HEK293 (cell line): ENCODE results near the gene BNIPL.

Experiments used
- CTCF ChIA-PET: fragments of 350-600 bp; formaldehyde crosslinking; extraction: SDS; loops from one replicate; lab custom pipeline; 2021; ENCODE audit warnings: antibody characterized with exemption; lab: Yijun Ruan, JAX
- POLR2A ChIA-PET: fragments of 300-600 bp; formaldehyde crosslinking; extraction: SDS; loops from one replicate; lab custom pipeline; 2020; ENCODE audit warnings: antibody characterized with exemption, inconsistent platforms; lab: Yijun Ruan, JAX
- H3K27ac ChIP-seq: fragments of 200-500 bp; sonication (Bioruptor generic); 2 replicates; pipeline ENCODE4 v1.5.1; 2014; ENCODE audit warnings: low read depth, low read length, control low read depth, inconsistent platforms; ENCODE audit errors: extremely low read depth
- H3K36me3 ChIP-seq, 2 experiments: fragments of 200-500 bp in 1 of 2; sonication (Bioruptor generic) in 1 of 2; 1 replicate in 1 of 2; 2 replicates in 1 of 2; pipeline ENCODE4 v1.5.1; 2014 to 2017; ENCODE audit warnings: inconsistent platforms in 2 of 2, low read length in 2 of 2; ENCODE audit not compliant: control insufficient read depth in 2 of 2, insufficient read depth in 1 of 2
- H3K4me1 ChIP-seq: fragments of 200-500 bp; sonication (Bioruptor generic); 2 replicates; pipeline ENCODE4 v1.5.1; 2014; ENCODE audit warnings: mild to moderate bottlenecking, low read length, inconsistent platforms; ENCODE audit not compliant: control insufficient read depth, insufficient read depth
- H3K4me3 ChIP-seq: 2 replicates; pipeline ENCODE4 v1.5.1; 2011; ENCODE audit warnings: low read depth, mild to moderate bottlenecking, control low read depth, low read length, moderate library complexity
- H3K9me3 ChIP-seq: fragments of 200-500 bp; sonication (Bioruptor generic); 2 replicates; pipeline ENCODE4 v1.5.1; 2014; ENCODE audit warnings: low read depth, low read length, inconsistent platforms; ENCODE audit not compliant: control insufficient read depth, insufficient read depth
- IKZF3 ChIP-seq: fragments of 450-650 bp; IDR thresholded peaks from 2 replicates; pipeline ENCODE4 v1.5.0; 2018; ENCODE audit warnings: missing biosample characterization, mild to moderate bottlenecking, missing genetic modification characterization, moderate library complexity
- KLF1 ChIP-seq: fragments of 450-650 bp; formaldehyde crosslinking; IDR thresholded peaks from 2 replicates; pipeline ENCODE4 v1.5.1; 2016; ENCODE audit warnings: missing biosample characterization, missing genetic modification characterization
- KLF17 ChIP-seq: fragments of 450-650 bp; formaldehyde crosslinking; IDR thresholded peaks from 2 replicates; pipeline ENCODE4 v1.5.1; 2016; ENCODE audit warnings: missing biosample characterization, missing genetic modification characterization
- KLF8 ChIP-seq: fragments of 450-650 bp; formaldehyde crosslinking; IDR thresholded peaks from 2 replicates; pipeline ENCODE4 v1.5.1; 2016; ENCODE audit warnings: missing biosample characterization, missing genetic modification characterization
- SCRT2 ChIP-seq: fragments of 450-650 bp; formaldehyde crosslinking; IDR thresholded peaks from 2 replicates; pipeline ENCODE4 v1.5.1; 2016; ENCODE audit warnings: missing biosample characterization, missing genetic modification characterization
- ZBTB21 ChIP-seq: fragments of 450-650 bp; formaldehyde crosslinking; IDR thresholded peaks from 2 replicates; pipeline ENCODE4 v1.5.1; 2017; ENCODE audit warnings: missing biosample characterization, missing genetic modification characterization
- ZBTB48 ChIP-seq: fragments of 450-650 bp; formaldehyde crosslinking; IDR thresholded peaks from 2 replicates; pipeline ENCODE4 v1.5.1; 2016; ENCODE audit warnings: missing biosample characterization, missing genetic modification characterization
- ZBTB8A ChIP-seq: fragments of 450-650 bp; formaldehyde crosslinking; IDR thresholded peaks from 2 replicates; pipeline ENCODE4 v1.5.1; 2016; ENCODE audit warnings: missing biosample characterization, missing genetic modification characterization
- ZFP41 ChIP-seq: fragments of 450-650 bp; formaldehyde crosslinking; IDR thresholded peaks from 2 replicates; pipeline ENCODE4 v1.5.1; 2016; ENCODE audit warnings: missing biosample characterization, missing genetic modification characterization, borderline replicate concordance
- ZNF146 ChIP-seq: fragments of 450-650 bp; formaldehyde crosslinking; IDR thresholded peaks from 2 replicates; pipeline ENCODE4 v1.5.1; 2016; ENCODE audit warnings: missing biosample characterization, missing genetic modification characterization
- ZNF184 ChIP-seq: fragments of 450-650 bp; IDR thresholded peaks from 2 replicates; pipeline ENCODE4 v1.5.1; 2018; ENCODE audit warnings: missing biosample characterization, mild to moderate bottlenecking, missing genetic modification characterization
- ZNF19 ChIP-seq: fragments of 450-650 bp; formaldehyde crosslinking; IDR thresholded peaks from 2 replicates; pipeline ENCODE4; 2016; ENCODE audit warnings: missing biosample characterization, missing genetic modification characterization, low read depth
- ZNF214 ChIP-seq: fragments of 450-650 bp; formaldehyde crosslinking; IDR thresholded peaks from 2 replicates; pipeline ENCODE4 v1.5.1; 2017; ENCODE audit warnings: missing biosample characterization, mild to moderate bottlenecking, missing genetic modification characterization, borderline replicate concordance
- ZNF223 ChIP-seq: fragments of 450-650 bp; formaldehyde crosslinking; IDR thresholded peaks from 2 replicates; pipeline ENCODE4 v1.5.1; 2016; ENCODE audit warnings: missing biosample characterization, missing genetic modification characterization
- ZNF239 ChIP-seq: fragments of 450-650 bp; formaldehyde crosslinking; IDR thresholded peaks from 2 replicates; pipeline ENCODE4 v1.5.1; 2016; ENCODE audit warnings: missing biosample characterization, missing genetic modification characterization
- ZNF26 ChIP-seq: fragments of 450-650 bp; formaldehyde crosslinking; IDR thresholded peaks from 2 replicates; pipeline ENCODE4 v1.5.1; 2016; ENCODE audit warnings: missing biosample characterization, missing genetic modification characterization
- ZNF555 ChIP-seq: fragments of 450-650 bp; formaldehyde crosslinking; conservative IDR thresholded peaks from 2 replicates; pipeline ENCODE4 v1.5.1; 2017; ENCODE audit warnings: missing biosample characterization, mild to moderate bottlenecking, missing genetic modification characterization, inconsistent platforms
- ZNF600 ChIP-seq: fragments of 450-650 bp; formaldehyde crosslinking; IDR thresholded peaks from 2 replicates; pipeline ENCODE4 v1.5.1; 2016; ENCODE audit warnings: missing biosample characterization, missing genetic modification characterization
- ZNF626 ChIP-seq: fragments of 450-650 bp; sonication (Bioruptor Pico); formaldehyde crosslinking; IDR thresholded peaks from 2 replicates; pipeline ENCODE4 v1.5.1; 2018; ENCODE audit warnings: missing biosample characterization, missing genetic modification characterization, inconsistent platforms
- ZNF670 ChIP-seq: fragments of 450-650 bp; formaldehyde crosslinking; IDR thresholded peaks from 2 replicates; pipeline ENCODE4 v1.5.1; 2016; ENCODE audit warnings: missing biosample characterization, missing genetic modification characterization, low read depth
- ZNF707 ChIP-seq: fragments of 450-650 bp; formaldehyde crosslinking; IDR thresholded peaks from 2 replicates; pipeline ENCODE4 v1.5.1; 2016; ENCODE audit warnings: missing biosample characterization, missing genetic modification characterization
- ZNF76 ChIP-seq: fragments of 450-650 bp; formaldehyde crosslinking; IDR thresholded peaks from 2 replicates; pipeline ENCODE4; 2016; ENCODE audit warnings: low read depth, missing biosample characterization, missing genetic modification characterization, borderline replicate concordance
- TF ChIP-seq, protein P1 (sequence below): fragments of 450-650 bp; IDR thresholded peaks from 2 replicates; pipeline ENCODE4 v1.5.1; 2018; ENCODE audit warnings: missing biosample characterization, mild to moderate bottlenecking, missing genetic modification characterization
- TF ChIP-seq, protein P2 (sequence below): fragments of 450-650 bp; formaldehyde crosslinking; optimal IDR thresholded peaks from 2 replicates; pipeline ENCODE3; 2016; ENCODE audit warnings: missing biosample characterization, mild to moderate bottlenecking, missing genetic modification characterization

The BNIPL gene

GRCh38 chr1:151072224-151072623 is 35.8 kb downstream of the BNIPL start:
- Histone ChIP-seq H3K4me3 (no peak overlapping the region), H3K9me3 (no peaks in the 10 kb centered on the region), H3K36me3 (peaks cover 4 to 14% of the 10 kb centered on the region in 2 experiments; a peak in 2 of 3 replicates), H3K4me1 (no peaks in the 10 kb centered on the region), H3K27ac (no peak overlapping the region)
- ChIA-PET CTCF (interaction anchor here (0.6 to 2.6 kb wide), 10 partner anchors 10 to 159 kb away, joined by 3 to 9 read pairs (median 5); partner anchors contain the start of gene CDC42SE1), POLR2A (interaction anchor here (1.4 to 2.9 kb wide), 3 partner anchors 12 to 118 kb away, joined by 5 to 20 read pairs (median 6); partner anchors contain the start of genes CDC42SE1, MLLT11 and VPS72)
- TF ChIP-seq ZNF670 (tag by site-specific recombination) (no peak), IKZF3 (tag by site-specific recombination) (peak; percentile 36; the same call in 1 of the 2 replicates), ZNF626 (tag by site-specific recombination) (no peak), KLF1 (tag by site-specific recombination) (0 out of 2 replicates have a peak, but pooled peaks have one; percentile 29), ZBTB48 (tag by site-specific recombination) (no peak), SCRT2 (no peak)

DNA sequence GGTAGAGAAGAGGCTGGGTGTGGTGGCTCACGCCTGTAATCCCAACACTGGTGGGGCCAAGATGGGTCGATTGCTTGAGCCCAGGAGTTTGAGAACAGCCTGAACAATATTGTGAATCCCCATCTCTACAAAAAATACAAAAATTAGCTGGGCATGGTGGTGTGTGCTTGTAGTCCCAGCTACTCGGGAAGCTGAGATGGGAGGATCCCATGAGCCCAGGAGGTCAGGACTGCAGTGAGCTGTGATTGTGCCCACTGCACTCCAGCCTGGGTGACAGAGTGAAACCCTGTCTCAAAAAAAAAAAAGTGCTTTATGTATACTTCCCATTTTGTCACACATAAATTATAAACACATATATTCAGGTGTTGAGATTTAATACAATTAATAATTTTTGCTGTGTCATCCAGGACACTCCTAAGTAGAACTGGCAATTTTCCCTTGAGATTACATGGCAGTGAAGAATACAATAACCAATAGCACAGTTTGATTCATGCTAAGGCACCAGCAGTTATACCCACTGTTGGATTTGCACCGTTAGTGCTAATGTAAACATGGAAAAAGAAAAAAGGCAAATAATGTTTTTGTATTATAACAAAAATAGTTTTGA is 49.7 kb downstream of the BNIPL start:
- ChIA-PET POLR2A (interaction anchor here (0.8 kb wide), 1 partner anchor 15 kb away, joined by 3 read pairs; no protein-coding TSS in a partner anchor), CTCF (interaction anchor here (0.6 to 2.8 kb wide), 2 partner anchors 11 to 14 kb away, joined by 3 to 12 read pairs; no protein-coding TSS in a partner anchor)
- TF ChIP-seq ZNF184 (tag by site-specific recombination) (no peak), ZNF146 (tag by site-specific recombination) (no peak), ZNF223 (tag by site-specific recombination) (no peak), ZNF239 (no peak), ZNF26 (no peak), ZFP41 (tag by site-specific recombination) (no peak), KLF8 (tag by site-specific recombination) (no peak), ZNF214 (no peak), ZBTB8A (tag by site-specific recombination) (no peak), ZNF707 (tag by site-specific recombination) (no peak), ZNF555 (no peak), ZBTB21 (tag by site-specific recombination) (no peak), ZNF600 (tag by site-specific recombination) (no peak), ZNF19 (tag by site-specific recombination) (no peak), KLF17 (tag by site-specific recombination) (no peak), ZNF76 (no peak)
- TF ChIP-seq, protein P1, sequence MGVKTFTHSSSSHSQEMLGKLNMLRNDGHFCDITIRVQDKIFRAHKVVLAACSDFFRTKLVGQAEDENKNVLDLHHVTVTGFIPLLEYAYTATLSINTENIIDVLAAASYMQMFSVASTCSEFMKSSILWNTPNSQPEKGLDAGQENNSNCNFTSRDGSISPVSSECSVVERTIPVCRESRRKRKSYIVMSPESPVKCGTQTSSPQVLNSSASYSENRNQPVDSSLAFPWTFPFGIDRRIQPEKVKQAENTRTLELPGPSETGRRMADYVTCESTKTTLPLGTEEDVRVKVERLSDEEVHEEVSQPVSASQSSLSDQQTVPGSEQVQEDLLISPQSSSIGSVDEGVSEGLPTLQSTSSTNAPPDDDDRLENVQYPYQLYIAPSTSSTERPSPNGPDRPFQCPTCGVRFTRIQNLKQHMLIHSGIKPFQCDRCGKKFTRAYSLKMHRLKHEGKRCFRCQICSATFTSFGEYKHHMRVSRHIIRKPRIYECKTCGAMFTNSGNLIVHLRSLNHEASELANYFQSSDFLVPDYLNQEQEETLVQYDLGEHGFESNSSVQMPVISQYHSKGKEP (tag by site-specific recombination) = no peak
- TF ChIP-seq, protein P2, sequence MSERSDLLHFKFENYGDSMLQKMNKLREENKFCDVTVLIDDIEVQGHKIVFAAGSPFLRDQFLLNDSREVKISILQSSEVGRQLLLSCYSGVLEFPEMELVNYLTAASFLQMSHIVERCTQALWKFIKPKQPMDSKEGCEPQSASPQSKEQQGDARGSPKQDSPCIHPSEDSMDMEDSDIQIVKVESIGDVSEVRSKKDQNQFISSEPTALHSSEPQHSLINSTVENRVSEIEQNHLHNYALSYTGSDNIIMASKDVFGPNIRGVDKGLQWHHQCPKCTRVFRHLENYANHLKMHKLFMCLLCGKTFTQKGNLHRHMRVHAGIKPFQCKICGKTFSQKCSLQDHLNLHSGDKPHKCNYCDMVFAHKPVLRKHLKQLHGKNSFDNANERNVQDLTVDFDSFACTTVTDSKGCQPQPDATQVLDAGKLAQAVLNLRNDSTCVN (tag by site-specific recombination) = no peak
- no peak overlapping the region for H3K4me3 ChIP-seq
- H3K9me3 ChIP-seq = no peaks in the 10 kb centered on the region
- H3K27ac ChIP-seq = no peak overlapping the region
- no peaks in the 10 kb centered on the region; a peak in 1 of 3 replicates for H3K36me3 ChIP-seq
- H3K4me1 ChIP-seq = no peaks in the 10 kb centered on the region
